Endothelial cell of umbilical vein (primary cell): ENCODE results near the gene DISP2. TPM values are rescaled to one million over a fixed set of nuclear protein-coding genes. Genes with fewer than 3 reads are reported as not detected.

Experiments used
- BruUV-seq: library from RNA; stranded (reverse); fragments of 400-500 nt; replicated peaks from 2 replicates; lab custom pipeline; 2021; lab: Mats Ljungman, UMichigan
- CTCF ChIA-PET: fragments of 300-600, 350-600 bp; sonication (Branson Sonifier 250); formaldehyde crosslinking; loops from one replicate; lab custom pipeline; 2021; ENCODE audit warnings: antibody characterized with exemption, inconsistent platforms; lab: Charles Lee
- POLR2A ChIA-PET: fragments of 300-600, 350-600 bp; sonication (Branson Sonifier 250); formaldehyde crosslinking; loops from one replicate; lab custom pipeline; 2021; ENCODE audit warnings: antibody characterized with exemption, inconsistent platforms; lab: Charles Lee
- DNase-seq: peaks from one replicate; pipeline ENCODE4 v3.0.0-alpha.2; 2011; ENCODE audit warnings: low read depth, low spot score
- FAIRE-seq: peaks from 2 replicates; lab custom pipeline; 2011; peaks lifted over from hg19 to GRCh38; lab: Jason Lieb, UNC
- H2AFZ ChIP-seq: 2 replicates; pipeline ENCODE4 v1.6.0; 2012; ENCODE audit warnings: low read depth, low read length, control low read depth, inconsistent platforms
- H3K27ac ChIP-seq: 2 replicates; pipeline ENCODE4 v1.5.1; 2011; ENCODE audit warnings: low read depth, mild to moderate bottlenecking, control low read depth, low read length, moderate library complexity; ENCODE audit not compliant: insufficient read depth
- H3K27me3 ChIP-seq, 2 experiments: 2 replicates each; pipeline versions ENCODE4 v1.6.0 to v1.6.1; 2011; ENCODE audit warnings: low read length in 2 of 2, mixed read lengths in 1 of 2; ENCODE audit not compliant: control insufficient read depth in 2 of 2, insufficient read depth in 2 of 2
- H3K36me3 ChIP-seq, 2 experiments: 2 replicates in 1 of 2; 3 replicates in 1 of 2; pipeline ENCODE4 v1.5.1; 2011; ENCODE audit warnings: low read length in 2 of 2, mild to moderate bottlenecking in 1 of 2, moderate library complexity in 1 of 2; ENCODE audit not compliant: control insufficient read depth in 2 of 2, insufficient read depth in 2 of 2; ENCODE audit errors: extremely low read depth in 1 of 2
- H3K4me1 ChIP-seq: 3 replicates; pipeline ENCODE4 v1.5.1; 2011; ENCODE audit warnings: mild to moderate bottlenecking, low read length; ENCODE audit not compliant: control insufficient read depth, insufficient read depth; ENCODE audit errors: extremely low read depth
- H3K4me2 ChIP-seq: 2 replicates; pipeline ENCODE4 v1.6.1; 2011; ENCODE audit warnings: low read length, control low read depth, mixed read lengths; ENCODE audit not compliant: insufficient read depth
- H3K4me3 ChIP-seq, 3 experiments: fragments of 200-600 bp in 1 of 3; sonication (generic), shearing (Covaris generic) in 1 of 3; replicated peaks in 1 of 3; 2 replicates each; pipeline ENCODE4 v1.5.1; 2011 to 2016; ENCODE audit warnings: control low read depth in 3 of 3, low read length in 3 of 3, mild to moderate bottlenecking in 2 of 3, inconsistent platforms in 1 of 3, low read depth in 1 of 3, moderate library complexity in 1 of 3; ENCODE audit not compliant: insufficient read depth in 1 of 3
- H3K79me2 ChIP-seq: 2 replicates; pipeline ENCODE4 v1.6.0; 2012; ENCODE audit warnings: low read length, inconsistent platforms; ENCODE audit not compliant: control insufficient read depth, insufficient read depth
- H3K9ac ChIP-seq: replicated peaks from 2 replicates; pipeline ENCODE3; 2011; ENCODE audit warnings: low read length, control low read depth; ENCODE audit not compliant: insufficient read depth; ENCODE audit errors: extremely low read depth
- H3K9me1 ChIP-seq: replicated peaks from 3 replicates; pipeline ENCODE4 v1.6.0; 2011; ENCODE audit warnings: mild to moderate bottlenecking, low read length; ENCODE audit not compliant: control insufficient read depth, insufficient read depth; ENCODE audit errors: extremely low read depth
- H3K9me3 ChIP-seq: replicated peaks from 2 replicates; pipeline ENCODE4 v1.5.1; 2012; ENCODE audit warnings: low read length, inconsistent platforms; ENCODE audit not compliant: control insufficient read depth, insufficient read depth
- H4K20me1 ChIP-seq: replicated peaks from 2 replicates; pipeline ENCODE3; 2011; ENCODE audit warnings: mild to moderate bottlenecking, low read length; ENCODE audit not compliant: control insufficient read depth, insufficient read depth; ENCODE audit errors: extremely low read depth
- EZH2 ChIP-seq: IDR thresholded peaks from 2 replicates; pipeline ENCODE4 v1.6.1; 2012; ENCODE audit warnings: borderline replicate concordance, low read depth, mild to moderate bottlenecking, moderate library complexity, low read length, inconsistent platforms; ENCODE audit not compliant: severe bottlenecking
- FOS ChIP-seq: IDR thresholded peaks from 2 replicates; pipeline ENCODE4 v1.6.1; 2011; ENCODE audit warnings: mild to moderate bottlenecking, low read length, moderate library complexity, borderline replicate concordance; ENCODE audit not compliant: insufficient read depth
- GATA2 ChIP-seq: IDR thresholded peaks from 2 replicates; pipeline ENCODE4 v1.7.0; 2011; ENCODE audit warnings: low read depth, mild to moderate bottlenecking, moderate library complexity, mixed read lengths, low read length; ENCODE audit not compliant: insufficient read length, insufficient read depth
- JUN ChIP-seq: IDR thresholded peaks from 2 replicates; pipeline ENCODE4 v1.6.1; 2011; ENCODE audit warnings: borderline replicate concordance, low read depth; ENCODE audit not compliant: insufficient read length, insufficient read depth
- MYC ChIP-seq: IDR thresholded peaks from one replicate; pipeline ENCODE4 v1.6.1; 2011; ENCODE audit warnings: mild to moderate bottlenecking, low read depth, low read length
- POLR2A ChIP-seq: IDR thresholded peaks from 2 replicates; pipeline ENCODE4 v1.6.1; 2012; ENCODE audit warnings: low read depth, mild to moderate bottlenecking, control low read depth, low read length
- POLR2AphosphoS5 ChIP-seq: IDR thresholded peaks from 2 replicates; pipeline ENCODE4 v1.6.1; 2012; ENCODE audit warnings: low read depth, mild to moderate bottlenecking, control low read depth, low read length, moderate library complexity; ENCODE audit not compliant: insufficient read depth
- dilution Hi-C: fragments of 300-500 bp; cut with MboI; formaldehyde crosslinking; loops from one replicate; pipeline ENCODE4 v1.15.0; 2019; ENCODE audit warnings: low sequenced_read_pairs; ENCODE audit not compliant: extremely low pct_ligation_motif_present
- intact Hi-C: fragments of 100-400 bp; cut with micrococcal nuclease; formaldehyde crosslinking; loops from one replicate; pipeline ENCODE4 v1.10.0; 2022
- polyA plus RNA-seq, 4 experiments: library from polyadenylated mRNA; depleted of rRNA in 3 of 4; stranded (reverse) in 3 of 4; unstranded in 1 of 4; fragments of >200 nt; gene quantifications; 2 replicates each; pipeline versions ENCODE4 v1.2.1 to v1.2.3, GENCODE V29; 2011 to 2012; ENCODE audit warnings: missing spikeins in 1 of 4
- total RNA-seq: library from RNA; stranded (reverse); gene quantifications from 2 replicates; pipeline ENCODE4 v1.2.3, GENCODE V29; 2021
- TF ChIP-seq, protein P1 (sequence below): IDR thresholded peaks from 2 replicates; pipeline ENCODE4 v1.6.1; 2011; ENCODE audit not compliant: insufficient read depth, insufficient read length
- TF ChIP-seq, protein P2 (sequence below), 2 donors: IDR thresholded peaks; 1 replicate in 1 of 2; 2 replicates in 1 of 2; pipeline ENCODE4 v1.5.1; 2011; ENCODE audit warnings: low read length in 2 of 2, mild to moderate bottlenecking in 2 of 2, moderate library complexity in 2 of 2, control low read depth in 1 of 2, inconsistent platforms in 1 of 2, low read depth in 1 of 2; ENCODE audit not compliant: insufficient read depth in 1 of 2; ENCODE audit errors: extremely low read depth in 1 of 2

Gene DISP2
- total and polyA plus RNA-seq, 2 donors (not counting 3 experiments of a cell fraction or from before 2014, with no cell fraction given) = 0.10 to 1.2 TPM

DNA sequence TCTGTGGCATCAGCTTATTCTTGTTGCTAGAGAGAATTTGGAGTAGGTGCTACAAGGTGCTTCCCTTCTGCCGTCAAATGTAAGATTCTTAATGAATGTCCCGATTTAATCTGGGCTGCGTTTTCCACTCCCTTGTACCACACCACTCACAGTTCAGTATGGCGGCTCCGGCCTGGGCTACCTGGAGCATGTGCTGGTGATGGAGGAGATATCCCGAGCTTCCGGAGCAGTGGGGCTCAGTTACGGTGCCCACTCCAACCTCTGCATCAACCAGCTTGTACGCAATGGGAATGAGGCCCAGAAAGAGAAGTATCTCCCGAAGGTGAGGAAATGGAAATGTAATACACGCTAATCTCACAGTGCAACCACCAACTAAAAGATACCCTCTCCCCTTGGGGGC is 52.5 kb downstream of the DISP2 start:
- Histone ChIP-seq H3K4me3 (no peak overlapping the region), H3K9ac (no peak overlapping the region), H3K27me3 (no peaks in the 10 kb centered on the region), H2AFZ (no peak overlapping the region), H3K36me3 (peaks cover 20 to 42% of the 10 kb centered on the region in 2 experiments), H3K4me1 (peaks cover 6% of the 10 kb centered on the region), H3K4me2 (no peak overlapping the region), H3K79me2 (peaks cover 15% of the 10 kb centered on the region), H4K20me1 (no peaks in the 10 kb centered on the region), H3K27ac (no peak overlapping the region), H3K9me1 (no peaks in the 10 kb centered on the region), H3K9me3 (no peaks in the 10 kb centered on the region)
- dilution Hi-C loops (no loop called here), intact Hi-C loops (no loop called here)
- TF ChIP-seq MYC (no peak), EZH2 (no peak), GATA2 (no peak), POLR2AphosphoS5 (no peak), FOS (no peak), JUN (no peak), POLR2A (no peak)
- TF ChIP-seq, protein P1, sequence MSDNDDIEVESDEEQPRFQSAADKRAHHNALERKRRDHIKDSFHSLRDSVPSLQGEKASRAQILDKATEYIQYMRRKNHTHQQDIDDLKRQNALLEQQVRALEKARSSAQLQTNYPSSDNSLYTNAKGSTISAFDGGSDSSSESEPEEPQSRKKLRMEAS = no peak
- TF ChIP-seq, protein P2, sequence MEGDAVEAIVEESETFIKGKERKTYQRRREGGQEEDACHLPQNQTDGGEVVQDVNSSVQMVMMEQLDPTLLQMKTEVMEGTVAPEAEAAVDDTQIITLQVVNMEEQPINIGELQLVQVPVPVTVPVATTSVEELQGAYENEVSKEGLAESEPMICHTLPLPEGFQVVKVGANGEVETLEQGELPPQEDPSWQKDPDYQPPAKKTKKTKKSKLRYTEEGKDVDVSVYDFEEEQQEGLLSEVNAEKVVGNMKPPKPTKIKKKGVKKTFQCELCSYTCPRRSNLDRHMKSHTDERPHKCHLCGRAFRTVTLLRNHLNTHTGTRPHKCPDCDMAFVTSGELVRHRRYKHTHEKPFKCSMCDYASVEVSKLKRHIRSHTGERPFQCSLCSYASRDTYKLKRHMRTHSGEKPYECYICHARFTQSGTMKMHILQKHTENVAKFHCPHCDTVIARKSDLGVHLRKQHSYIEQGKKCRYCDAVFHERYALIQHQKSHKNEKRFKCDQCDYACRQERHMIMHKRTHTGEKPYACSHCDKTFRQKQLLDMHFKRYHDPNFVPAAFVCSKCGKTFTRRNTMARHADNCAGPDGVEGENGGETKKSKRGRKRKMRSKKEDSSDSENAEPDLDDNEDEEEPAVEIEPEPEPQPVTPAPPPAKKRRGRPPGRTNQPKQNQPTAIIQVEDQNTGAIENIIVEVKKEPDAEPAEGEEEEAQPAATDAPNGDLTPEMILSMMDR (IDR thresholded peaks at IDR 0.05; ENCODE audit: extremely low read depth in 1 of 2, insufficient read depth in 1 of 2, low read depth in 1 of 2, low read length in 2 of 2) = no peak
- no TSS peak for BruUV-seq
- CTCF ChIA-PET = interaction anchor here (1.3 to 1.4 kb wide), 2 partner anchors 11 to 66 kb away, joined by 3 to 6 read pairs; no protein-coding TSS in a partner anchor
- POLR2A ChIA-PET = interaction anchor here (0.6 kb wide), 1 partner anchor 38 kb away, joined by 3 read pairs; no protein-coding TSS in a partner anchor
- FAIRE-seq = no peak
- DNase-seq = no peak
